OCI-LY3 (cell line): Measurements from ENCODE around the gene GALNT1.

Experiments used
- H2AFZ ChIP-seq: fragments of 200-600, 300-600 bp; shearing (Covaris generic); 2 replicates; pipeline ENCODE4 v1.6.0; 2014; ENCODE audit warnings: antibody characterized with exemption, low read depth, low read length
- H3K27ac ChIP-seq: fragments of 200-600, 300-600 bp; sonication (generic); 2 replicates; pipeline ENCODE4 v1.5.1; 2014; ENCODE audit warnings: mild to moderate bottlenecking, low read length, moderate library complexity, mixed read lengths
- H3K27me3 ChIP-seq: fragments of 200-600, 300-600 bp; sonication (generic); 2 replicates; pipeline ENCODE4 v1.6.1; 2014; ENCODE audit warnings: low read depth, low read length, mixed read lengths
- H3K36me3 ChIP-seq: fragments of 200-600, 300-600 bp; sonication (generic); replicated peaks from 2 replicates; pipeline ENCODE3; 2014; ENCODE audit warnings: low read depth, low read length, mixed read lengths
- H3K4me1 ChIP-seq: fragments of 300-600, 200-600 bp; sonication (generic); 2 replicates; pipeline ENCODE4 v1.6.1; 2014; ENCODE audit warnings: low read length, mixed read lengths
- H3K4me2 ChIP-seq: fragments of 200-600, 300-600 bp; sonication (generic); 2 replicates; pipeline ENCODE4 v1.6.1; 2014; ENCODE audit warnings: low read length, mixed read lengths
- H3K4me3 ChIP-seq: fragments of 300-600, 200-600 bp; sonication (generic); 2 replicates; pipeline ENCODE4 v1.5.1; 2014; ENCODE audit warnings: antibody characterized with exemption, mild to moderate bottlenecking, low read length, moderate library complexity
- H3K79me2 ChIP-seq: fragments of 300-600, 200-600 bp; shearing (Covaris generic); 2 replicates; pipeline ENCODE4 v1.6.1; 2014; ENCODE audit warnings: mild to moderate bottlenecking, low read length, mixed read lengths
- H3K9ac ChIP-seq: fragments of 300-600, 200-600 bp; shearing (Covaris generic); 2 replicates; pipeline ENCODE4 v1.6.0; 2014; ENCODE audit warnings: mild to moderate bottlenecking, low read length, moderate library complexity
- H3K9me3 ChIP-seq: fragments of 200-600, 300-600 bp; shearing (Covaris generic); 2 replicates; pipeline ENCODE4 v1.6.1; 2014; ENCODE audit warnings: low read length, mixed read lengths; ENCODE audit not compliant: insufficient read depth
- H4K20me1 ChIP-seq: fragments of 200-600, 300-600 bp; sonication (generic); 2 replicates; pipeline ENCODE4 v1.6.1; 2016; ENCODE audit warnings: low read length, mixed read lengths; ENCODE audit not compliant: insufficient read depth
- EZH2phosphoT487 ChIP-seq: fragments of 200-600 bp; shearing (Covaris generic); IDR thresholded peaks from 2 replicates; pipeline ENCODE4 v1.6.1; 2018; ENCODE audit warnings: antibody characterized with exemption, mixed run types, low read depth
- TF ChIP-seq, protein P1 (sequence below): fragments of 200-600, 300-600 bp; sonication (generic); IDR thresholded peaks from 2 replicates; pipeline ENCODE4 v1.5.1; 2014; ENCODE audit warnings: antibody characterized with exemption, low read length, low read depth

GALNT1 gene

DNA sequence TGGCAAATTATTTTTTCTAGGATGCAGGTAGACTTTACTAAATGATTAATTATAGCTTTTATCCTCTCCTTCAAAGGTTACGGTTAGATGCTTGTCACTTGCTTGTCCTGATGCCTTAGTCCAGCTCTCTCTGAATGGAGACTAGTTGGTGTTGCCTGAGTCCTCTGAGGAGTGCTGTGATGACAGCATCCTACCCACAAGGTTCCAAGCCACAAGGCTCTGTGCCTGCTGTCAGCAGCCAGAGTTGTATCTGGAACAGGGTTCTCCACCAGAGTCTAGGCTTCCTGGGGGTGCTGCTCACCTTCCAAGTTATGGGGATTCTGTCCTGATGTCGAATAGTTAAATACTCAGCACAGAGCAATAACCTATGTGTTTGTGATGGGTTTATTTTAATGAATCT lies 125.7 kb downstream of the GALNT1 start:
- Histone ChIP-seq H3K27me3 (no peaks in the 10 kb centered on the region), H4K20me1 (no peaks in the 10 kb centered on the region), H3K9ac (no peak overlapping the region), H3K36me3 (peaks cover 5% of the 10 kb centered on the region), H3K79me2 (no peaks in the 10 kb centered on the region), H3K4me1 (no peaks in the 10 kb centered on the region), H3K4me2 (no peak overlapping the region), H2AFZ (no peak overlapping the region), H3K27ac (no peak overlapping the region), H3K4me3 (no peak overlapping the region), H3K9me3 (no peaks in the 10 kb centered on the region)
- TF ChIP-seq EZH2phosphoT487, result no peak
- TF ChIP-seq, protein P1, sequence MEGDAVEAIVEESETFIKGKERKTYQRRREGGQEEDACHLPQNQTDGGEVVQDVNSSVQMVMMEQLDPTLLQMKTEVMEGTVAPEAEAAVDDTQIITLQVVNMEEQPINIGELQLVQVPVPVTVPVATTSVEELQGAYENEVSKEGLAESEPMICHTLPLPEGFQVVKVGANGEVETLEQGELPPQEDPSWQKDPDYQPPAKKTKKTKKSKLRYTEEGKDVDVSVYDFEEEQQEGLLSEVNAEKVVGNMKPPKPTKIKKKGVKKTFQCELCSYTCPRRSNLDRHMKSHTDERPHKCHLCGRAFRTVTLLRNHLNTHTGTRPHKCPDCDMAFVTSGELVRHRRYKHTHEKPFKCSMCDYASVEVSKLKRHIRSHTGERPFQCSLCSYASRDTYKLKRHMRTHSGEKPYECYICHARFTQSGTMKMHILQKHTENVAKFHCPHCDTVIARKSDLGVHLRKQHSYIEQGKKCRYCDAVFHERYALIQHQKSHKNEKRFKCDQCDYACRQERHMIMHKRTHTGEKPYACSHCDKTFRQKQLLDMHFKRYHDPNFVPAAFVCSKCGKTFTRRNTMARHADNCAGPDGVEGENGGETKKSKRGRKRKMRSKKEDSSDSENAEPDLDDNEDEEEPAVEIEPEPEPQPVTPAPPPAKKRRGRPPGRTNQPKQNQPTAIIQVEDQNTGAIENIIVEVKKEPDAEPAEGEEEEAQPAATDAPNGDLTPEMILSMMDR, result no peak

DNA sequence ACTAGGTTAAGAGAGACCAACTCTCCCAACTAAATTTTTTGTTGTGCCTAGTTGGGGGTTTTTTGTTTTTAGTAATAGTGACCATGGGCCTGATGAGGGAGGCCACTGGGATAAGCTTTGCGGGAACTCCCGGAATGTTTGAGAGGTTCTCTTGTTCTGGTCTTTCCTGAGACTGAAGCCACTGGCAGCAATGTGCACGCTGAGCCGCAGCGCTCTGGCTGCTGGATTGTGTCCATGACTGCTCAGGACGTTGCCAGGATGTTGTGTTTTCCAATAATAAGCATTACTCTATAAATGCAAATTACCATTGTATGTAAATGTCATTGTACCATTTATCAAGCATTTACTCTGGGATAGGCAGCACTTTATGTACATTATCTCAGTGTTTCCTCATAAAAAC lies 126.1 kb downstream of the GALNT1 start:
- TF ChIP-seq EZH2phosphoT487, result no peak
- TF ChIP-seq, protein P1, result no peak
- Histone ChIP-seq H4K20me1 (no peaks in the 10 kb centered on the region), H3K4me2 (no peak overlapping the region), H3K27me3 (no peaks in the 10 kb centered on the region), H2AFZ (no peak overlapping the region), H3K4me3 (no peak overlapping the region), H3K36me3 (peaks cover 9% of the 10 kb centered on the region), H3K4me1 (no peaks in the 10 kb centered on the region), H3K27ac (no peak overlapping the region), H3K79me2 (no peaks in the 10 kb centered on the region), H3K9me3 (no peaks in the 10 kb centered on the region), H3K9ac (no peak overlapping the region)

DNA sequence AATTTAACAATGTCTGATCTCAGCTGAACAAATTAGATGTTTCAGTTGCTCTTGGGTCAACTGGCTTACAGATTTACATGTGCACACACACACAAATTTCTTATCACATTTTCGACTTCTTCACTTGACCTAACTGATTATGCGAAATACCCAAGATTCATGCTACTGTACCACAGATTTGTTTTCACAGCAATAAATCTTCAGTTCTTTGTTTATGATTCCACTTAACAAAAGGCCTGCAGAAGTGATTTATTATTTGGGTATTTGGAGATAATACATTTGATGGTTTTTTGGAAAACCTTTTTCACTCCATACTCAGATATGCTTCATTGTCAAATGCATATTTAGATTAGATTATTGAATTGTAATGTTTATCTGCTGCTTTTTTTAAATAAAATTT lies 129.0 kb downstream of the GALNT1 start:
- no peak for TF ChIP-seq EZH2phosphoT487
- TF ChIP-seq, protein P1, result no peak
- Histone ChIP-seq H3K4me1 (no peaks in the 10 kb centered on the region), H3K9me3 (no peaks in the 10 kb centered on the region), H3K79me2 (no peaks in the 10 kb centered on the region), H3K4me2 (no peak overlapping the region), H3K27me3 (no peaks in the 10 kb centered on the region), H3K9ac (no peak overlapping the region), H3K27ac (no peak overlapping the region), H3K36me3 (peaks cover 19% of the 10 kb centered on the region), H3K4me3 (no peak overlapping the region), H4K20me1 (no peaks in the 10 kb centered on the region), H2AFZ (no peak overlapping the region)

DNA sequence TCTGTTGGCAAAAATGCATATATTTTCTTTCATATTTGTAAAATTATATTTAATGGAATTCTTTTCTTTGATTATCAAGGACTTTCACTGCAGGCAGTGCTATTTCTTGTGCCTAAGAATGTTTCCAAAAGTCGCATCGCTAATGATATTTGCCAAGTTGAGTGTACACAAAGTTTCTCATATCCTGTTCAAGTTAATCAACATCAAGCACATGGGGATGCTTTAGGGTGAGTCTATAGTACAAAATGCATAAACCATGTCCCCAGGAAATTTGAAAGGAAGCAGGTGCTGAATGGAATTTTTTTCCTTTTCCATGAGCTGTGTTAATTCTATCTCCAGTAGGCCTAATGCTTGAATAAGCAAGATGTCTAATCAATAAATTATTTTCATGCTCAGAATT lies 129.7 kb downstream of the GALNT1 start:
- H3K4me2 ChIP-seq, result no peak overlapping the region
- no peaks in the 10 kb centered on the region for H3K79me2 ChIP-seq
- TF ChIP-seq EZH2phosphoT487, result no peak
- TF ChIP-seq, protein P1, result no peak
- H3K9ac ChIP-seq, result no peak overlapping the region
- H3K4me1 ChIP-seq, result no peaks in the 10 kb centered on the region
- no peak overlapping the region for H3K27ac ChIP-seq
- peaks cover 16% of the 10 kb centered on the region for H3K36me3 ChIP-seq
- H3K27me3 ChIP-seq, result no peaks in the 10 kb centered on the region
- no peaks in the 10 kb centered on the region for H3K9me3 ChIP-seq
- no peaks in the 10 kb centered on the region for H4K20me1 ChIP-seq
- no peak overlapping the region for H3K4me3 ChIP-seq
- H2AFZ ChIP-seq, result no peak overlapping the region
